Colonic mucosa (tissue), 4 donors: Measurements from ENCODE around the gene CCM2. TPM values are rescaled to one million over a fixed set of nuclear protein-coding genes. Genes with fewer than 3 reads are reported as not detected.

ENCODE experiments used
- DNase-seq: peaks from one replicate; pipeline ENCODE4 v3.0.0-alpha.2; 2020
- H3K27ac ChIP-seq: fragments of 200-600 bp; one replicate; pipeline ENCODE4 v1.8.0; 2021
- H3K27me3 ChIP-seq: fragments of 200-600 bp; one replicate; pipeline ENCODE4 v1.8.0; 2021
- H3K36me3 ChIP-seq: fragments of 200-600 bp; one replicate; pipeline ENCODE4 v1.8.0; 2021
- H3K4me1 ChIP-seq: fragments of 200-600 bp; one replicate; pipeline ENCODE4 v1.8.0; 2021; ENCODE audit warnings: mild to moderate bottlenecking
- H3K4me3 ChIP-seq: fragments of 200-600 bp; one replicate; pipeline ENCODE4 v1.8.0; 2021
- H3K9ac ChIP-seq, 2 donors: one replicate each; pipeline ENCODE4 v1.7.0; 2013; ENCODE audit warnings: control low read depth in 2 of 2, low read depth in 2 of 2, low read length in 2 of 2
- H3K9me3 ChIP-seq: fragments of 200-600 bp; one replicate; pipeline ENCODE4 v1.8.0; 2021
- intact Hi-C: fragments of 100-400 bp; cut with DNase I; formaldehyde crosslinking; loops from one replicate; pipeline ENCODE4 v1.14.1; 2022
- total RNA-seq, 2 donors: library from RNA; stranded (reverse); fragmentation: NEBNext Ultra II Directional in 1 of 2; extraction: Animal tissue kit (Norgen Biotek cat#: 25700) in 1 of 2; gene quantifications; one replicate each; pipeline ENCODE4 v1.2.1, GENCODE V29; 2021
- TF ChIP-seq, protein P1 (sequence below): fragments of 200-600 bp; IDR thresholded peaks from one replicate; pipeline ENCODE4 v1.8.0; 2022; ENCODE audit warnings: antibody characterized with exemption, mild to moderate bottlenecking
- donor health status: healthy.
- donor health status: DM: no; HTN: no; CAD: no.
- donor health status: DM: no; HTN: no; CAD: no.

The CCM2 gene
- total RNA-seq, 2 donors from 2014 or later = 34.8 to 38.0 TPM

DNA sequence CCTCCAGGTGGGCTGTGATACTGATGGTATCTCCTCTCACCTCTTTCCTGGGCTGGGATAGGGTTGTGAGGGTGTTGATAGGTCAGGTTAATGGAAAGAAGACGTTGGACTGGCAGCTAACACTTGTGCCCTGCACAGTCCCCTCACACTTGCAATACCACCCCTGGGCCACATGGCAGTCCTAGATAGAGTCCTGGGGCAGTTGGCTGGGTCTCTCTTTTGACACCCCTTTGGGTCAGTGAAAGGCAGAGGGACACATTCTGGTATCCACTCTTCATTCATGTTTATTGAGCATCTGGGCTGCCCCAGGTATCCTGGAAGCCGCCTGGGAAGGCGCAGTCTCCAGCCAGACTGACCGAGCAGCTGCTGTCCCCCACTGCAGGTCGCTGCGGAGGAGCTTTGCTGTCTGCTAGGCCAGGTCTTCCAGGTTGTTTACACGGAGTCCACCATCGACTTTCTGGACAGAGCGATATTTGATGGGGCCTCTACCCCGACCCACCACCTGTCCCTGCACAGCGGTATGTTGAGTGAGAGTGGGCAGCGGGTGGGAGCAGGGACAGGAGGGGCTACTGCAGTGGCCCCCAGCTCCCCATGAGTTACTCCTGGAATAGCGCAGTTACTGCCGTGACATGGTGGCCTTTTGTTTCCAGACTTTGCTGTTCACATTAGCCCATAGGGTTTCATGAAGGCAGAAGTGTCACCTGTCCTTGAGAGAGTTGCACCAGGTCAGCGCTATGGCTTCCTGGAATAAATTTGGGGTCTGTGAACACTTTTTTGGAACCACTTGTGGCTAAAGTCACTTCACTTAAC is 69.6 kb downstream of the CCM2 start:
- H3K4me1 ChIP-seq = no peaks in the 10 kb centered on the region
- H3K27me3 ChIP-seq = no peaks in the 10 kb centered on the region
- peaks cover 5% of the 10 kb centered on the region for H3K36me3 ChIP-seq
- H3K27ac ChIP-seq = no peak overlapping the region
- intact Hi-C loops = no loop called here
- DNase-seq = no peak
- TF ChIP-seq, protein P1, sequence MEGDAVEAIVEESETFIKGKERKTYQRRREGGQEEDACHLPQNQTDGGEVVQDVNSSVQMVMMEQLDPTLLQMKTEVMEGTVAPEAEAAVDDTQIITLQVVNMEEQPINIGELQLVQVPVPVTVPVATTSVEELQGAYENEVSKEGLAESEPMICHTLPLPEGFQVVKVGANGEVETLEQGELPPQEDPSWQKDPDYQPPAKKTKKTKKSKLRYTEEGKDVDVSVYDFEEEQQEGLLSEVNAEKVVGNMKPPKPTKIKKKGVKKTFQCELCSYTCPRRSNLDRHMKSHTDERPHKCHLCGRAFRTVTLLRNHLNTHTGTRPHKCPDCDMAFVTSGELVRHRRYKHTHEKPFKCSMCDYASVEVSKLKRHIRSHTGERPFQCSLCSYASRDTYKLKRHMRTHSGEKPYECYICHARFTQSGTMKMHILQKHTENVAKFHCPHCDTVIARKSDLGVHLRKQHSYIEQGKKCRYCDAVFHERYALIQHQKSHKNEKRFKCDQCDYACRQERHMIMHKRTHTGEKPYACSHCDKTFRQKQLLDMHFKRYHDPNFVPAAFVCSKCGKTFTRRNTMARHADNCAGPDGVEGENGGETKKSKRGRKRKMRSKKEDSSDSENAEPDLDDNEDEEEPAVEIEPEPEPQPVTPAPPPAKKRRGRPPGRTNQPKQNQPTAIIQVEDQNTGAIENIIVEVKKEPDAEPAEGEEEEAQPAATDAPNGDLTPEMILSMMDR = no peak
- no peak overlapping the region for H3K9ac ChIP-seq
- H3K9me3 ChIP-seq = no peaks in the 10 kb centered on the region
- no peak overlapping the region for H3K4me3 ChIP-seq

DNA sequence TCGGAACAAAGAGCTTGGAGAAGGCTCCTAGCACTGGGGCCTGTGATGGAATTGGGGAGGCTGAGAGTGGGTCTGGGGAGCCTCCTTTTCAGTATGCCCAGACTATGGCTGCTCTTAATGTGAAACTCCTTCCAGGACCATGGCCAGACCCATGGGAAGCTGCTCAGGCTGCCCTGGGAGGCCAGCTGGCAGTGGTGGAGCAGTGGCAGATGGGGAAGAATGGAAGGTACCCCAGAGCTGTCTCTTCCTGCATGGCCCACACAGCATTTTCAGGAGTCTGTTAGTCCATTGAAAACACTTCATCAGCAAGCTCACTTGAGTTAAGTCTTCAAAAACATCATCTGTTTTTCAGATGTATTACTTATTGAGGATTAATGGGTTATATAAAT is 70.2 kb downstream of the CCM2 start:
- Histone ChIP-seq H3K4me1 (no peaks in the 10 kb centered on the region), H3K4me3 (no peak overlapping the region), H3K27ac (no peak overlapping the region), H3K36me3 (peaks cover 5% of the 10 kb centered on the region), H3K9ac (no peak overlapping the region), H3K9me3 (no peaks in the 10 kb centered on the region), H3K27me3 (no peaks in the 10 kb centered on the region)
- intact Hi-C loops = no loop called here
- TF ChIP-seq, protein P1 = no peak
- DNase-seq = no peak

DNA sequence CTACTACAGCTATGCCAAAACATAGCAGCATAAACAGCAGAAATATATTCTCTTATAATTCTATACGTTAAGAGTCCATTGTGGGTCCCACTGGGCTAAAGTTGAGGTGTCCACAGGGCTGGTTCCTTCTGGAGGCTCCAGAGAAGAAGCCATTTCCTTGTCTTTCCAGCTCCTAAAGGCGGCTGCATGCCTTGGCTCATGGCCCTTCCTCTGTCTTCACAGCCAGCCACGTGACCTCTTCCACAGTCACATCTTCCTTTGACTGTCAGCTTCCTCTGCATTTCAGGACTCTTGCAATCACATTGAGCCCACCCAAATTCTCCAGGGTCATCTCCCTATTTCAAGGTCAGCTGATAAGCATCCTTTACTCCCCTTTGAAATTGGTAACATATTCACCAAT is 71.5 kb downstream of the CCM2 start:
- Histone ChIP-seq H3K9me3 (no peaks in the 10 kb centered on the region), H3K4me3 (no peak overlapping the region), H3K4me1 (no peaks in the 10 kb centered on the region), H3K27me3 (no peaks in the 10 kb centered on the region), H3K36me3 (peaks cover 13% of the 10 kb centered on the region), H3K9ac (no peak overlapping the region), H3K27ac (no peak overlapping the region)
- TF ChIP-seq, protein P1 = no peak
- intact Hi-C loops = no loop called here
- no peak for DNase-seq

DNA sequence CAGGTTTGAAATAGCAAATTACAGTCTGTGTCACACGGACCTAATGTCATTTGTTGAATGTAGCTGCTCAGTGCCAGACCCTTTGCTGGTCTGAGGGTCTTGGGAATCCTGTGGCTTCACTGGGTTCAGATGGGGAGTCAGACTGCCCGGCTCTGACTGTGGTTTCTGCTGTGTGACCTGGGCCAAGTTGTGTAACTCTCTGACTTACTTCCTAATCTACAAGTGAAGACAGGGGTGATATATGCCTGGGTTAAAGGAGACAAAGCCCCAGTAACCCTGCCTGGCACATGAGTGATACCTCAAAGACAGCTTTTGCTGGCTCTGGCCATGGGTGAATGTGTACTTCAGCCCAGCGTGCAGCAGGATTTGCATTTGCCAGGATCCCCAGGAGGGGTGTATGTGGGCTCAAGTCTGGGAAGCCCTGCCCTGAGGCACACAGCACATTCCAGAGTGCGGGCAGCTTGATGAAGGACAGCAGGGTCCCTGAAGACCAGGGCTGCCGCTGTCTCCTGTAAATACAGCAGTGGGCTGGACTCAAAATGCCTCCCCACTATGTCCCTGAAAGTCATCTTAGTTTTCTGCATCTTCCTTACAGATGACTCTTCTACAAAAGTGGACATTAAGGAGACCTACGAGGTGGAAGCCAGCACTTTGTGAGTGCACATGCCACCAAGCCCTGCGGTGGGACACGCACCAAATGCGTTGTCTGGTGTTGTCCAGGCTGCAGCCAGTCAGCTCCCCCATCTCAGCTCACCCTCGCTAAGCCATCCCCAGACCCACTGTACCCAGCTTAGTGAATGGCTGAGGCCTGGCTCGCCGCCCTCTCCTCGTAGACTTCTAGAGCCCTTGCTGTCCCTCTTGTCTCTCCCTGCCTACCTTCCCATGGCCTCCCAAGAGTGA is 72.4 kb downstream of the CCM2 start:
- TF ChIP-seq, protein P1 = no peak
- Histone ChIP-seq H3K9ac (no peak overlapping the region), H3K4me1 (no peaks in the 10 kb centered on the region), H3K9me3 (no peaks in the 10 kb centered on the region), H3K36me3 (peaks cover 13% of the 10 kb centered on the region), H3K27ac (no peak overlapping the region), H3K27me3 (no peaks in the 10 kb centered on the region), H3K4me3 (no peak overlapping the region)
- intact Hi-C loops = no loop called here
- DNase-seq = no peak

DNA sequence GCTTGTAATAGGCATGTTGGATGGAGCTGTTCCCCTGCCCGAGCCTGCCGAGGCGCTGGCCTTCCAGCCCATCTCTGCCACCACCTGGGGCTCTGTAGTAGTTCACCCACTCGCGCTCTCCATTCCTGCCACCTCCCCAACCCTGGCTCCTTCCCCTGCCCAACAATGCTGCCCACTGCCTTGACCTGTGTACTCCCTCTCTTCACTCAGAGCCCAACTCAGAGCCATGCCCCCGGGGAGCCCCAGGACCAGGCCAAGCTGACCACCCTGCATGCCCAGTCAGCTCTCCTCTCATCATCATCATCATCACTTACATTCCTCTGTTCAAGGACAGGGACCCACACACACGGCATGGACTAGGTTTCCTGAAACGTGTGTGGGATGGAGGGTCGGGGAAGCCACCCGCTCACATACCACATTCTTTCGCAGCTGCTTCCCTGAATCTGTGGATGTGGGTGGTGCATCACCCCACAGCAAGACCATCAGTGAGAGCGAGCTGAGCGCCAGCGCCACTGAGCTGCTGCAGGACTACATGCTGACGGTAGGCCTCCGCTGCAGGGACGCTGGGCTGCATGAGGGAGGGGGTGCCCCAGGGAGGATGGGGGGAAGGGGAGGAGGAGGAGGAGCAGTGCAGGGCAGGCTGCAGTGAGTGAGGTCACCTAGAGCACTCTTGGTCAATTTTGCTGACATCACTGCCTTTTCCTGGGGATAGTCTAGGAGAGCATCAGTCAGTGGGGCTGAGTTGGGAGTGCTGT is 73.2 kb downstream of the CCM2 start:
- no peaks in the 10 kb centered on the region for H3K9me3 ChIP-seq
- no peaks in the 10 kb centered on the region for H3K27me3 ChIP-seq
- H3K9ac ChIP-seq = no peak overlapping the region
- no peak overlapping the region for H3K27ac ChIP-seq
- no peak for DNase-seq
- peaks cover 13% of the 10 kb centered on the region for H3K36me3 ChIP-seq
- no peaks in the 10 kb centered on the region for H3K4me1 ChIP-seq
- H3K4me3 ChIP-seq = no peak overlapping the region
- intact Hi-C loops = no loop called here
- TF ChIP-seq, protein P1 = no peak
